ENCODE results near the gene MYL7.

The MYL7 gene

GRCh38 chr7:44098092-44099068 is 42.8 kb downstream of the MYL7 start:
- DNase-seq (ENCODE audit: low read depth) = no peak
- TF ChIP-seq CTCF (IDR thresholded peaks at IDR 0.05; ENCODE audit: low read depth, low read length) (no peak), MYC (IDR thresholded peaks at IDR 0.05; ENCODE audit: low read depth, low read length) (no peak), MAX (IDR thresholded peaks at IDR 0.05; ENCODE audit: low read depth, low read length) (no peak), POLR2A (IDR thresholded peaks at IDR 0.05; ENCODE audit: extremely low read depth, insufficient read length) (no peak)
- no peak overlapping the region for H3K4me3 ChIP-seq (ENCODE audit: low read depth, low read length)

DNA sequence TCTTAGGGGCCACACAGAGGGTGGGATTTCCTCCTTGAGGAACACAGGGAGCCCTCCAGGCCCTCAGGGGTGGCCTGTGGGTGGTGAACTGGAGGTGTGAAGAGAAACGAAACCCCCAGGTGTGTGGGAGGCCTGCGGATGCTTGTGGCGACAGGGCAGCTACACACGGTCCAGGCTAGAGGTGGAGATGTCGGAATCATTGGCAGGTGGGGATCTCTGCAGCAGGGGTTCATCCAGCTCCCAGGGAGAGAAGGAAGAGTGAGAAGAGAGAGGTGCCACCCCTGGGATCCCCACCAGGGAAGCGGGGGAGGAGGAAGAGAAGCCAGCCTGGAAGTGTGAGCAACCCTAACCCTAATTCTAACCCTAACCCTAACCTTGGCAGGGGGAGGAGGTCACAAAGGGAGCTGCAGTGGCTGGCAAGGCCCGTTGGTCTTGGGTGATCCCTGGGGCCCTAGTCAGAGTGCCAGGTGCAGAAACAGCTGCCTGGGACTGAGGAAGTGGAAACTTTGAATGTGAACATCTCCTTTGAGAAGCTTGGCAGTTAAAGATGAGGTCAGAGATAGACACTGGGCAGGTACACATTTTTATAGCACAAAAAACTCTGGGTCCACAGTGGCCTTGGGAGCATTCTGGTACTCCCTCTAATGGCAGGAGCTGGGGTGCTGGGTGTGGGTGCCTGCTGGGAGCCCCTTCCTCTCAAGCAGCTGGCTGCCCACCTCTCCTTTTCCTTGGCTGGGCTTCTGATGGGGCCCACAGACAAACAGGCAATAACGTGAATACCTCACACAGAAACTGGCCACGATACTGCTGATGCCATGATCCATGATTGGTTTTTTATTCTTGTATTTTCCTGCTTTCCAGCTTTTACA is 43.8 kb downstream of the MYL7 start:
- no peak overlapping the region for H3K4me3 ChIP-seq (ENCODE audit: low read depth, low read length)
- peak; percentile 89 for DNase-seq (ENCODE audit: low read depth)
- TF ChIP-seq MAX (IDR thresholded peaks at IDR 0.05; ENCODE audit: low read depth, low read length) (no peak), MYC (IDR thresholded peaks at IDR 0.05; ENCODE audit: low read depth, low read length) (0 out of 2 replicates have a peak, but pooled peaks have one; percentile 16)

GRCh38 chr7:44096326-44096881 is 44.7 kb downstream of the MYL7 start:
- DNase-seq (ENCODE audit: low read depth) = no peak
- H3K4me3 ChIP-seq (ENCODE audit: low read depth, low read length) = no peak overlapping the region
- TF ChIP-seq MAX (IDR thresholded peaks at IDR 0.05; ENCODE audit: low read depth, low read length) = no peak

- TF ChIP-seq POLR2A (IDR thresholded peaks at IDR 0.05; ENCODE audit: extremely low read depth, insufficient read length) = no peak
- no peak for TF ChIP-seq MYC (IDR thresholded peaks at IDR 0.05; ENCODE audit: low read depth, low read length)
- no peak for TF ChIP-seq MAX (IDR thresholded peaks at IDR 0.05; ENCODE audit: low read depth, low read length)
- no peak for TF ChIP-seq CTCF (IDR thresholded peaks at IDR 0.05; ENCODE audit: low read depth, low read length)
- no peak for DNase-seq (ENCODE audit: low read depth)
- H3K4me3 ChIP-seq (ENCODE audit: low read depth, low read length) = no peak overlapping the region
Observed at GRCh38 chr7:44095781-44096180, 45.4 kb downstream of the MYL7 start.

DNA sequence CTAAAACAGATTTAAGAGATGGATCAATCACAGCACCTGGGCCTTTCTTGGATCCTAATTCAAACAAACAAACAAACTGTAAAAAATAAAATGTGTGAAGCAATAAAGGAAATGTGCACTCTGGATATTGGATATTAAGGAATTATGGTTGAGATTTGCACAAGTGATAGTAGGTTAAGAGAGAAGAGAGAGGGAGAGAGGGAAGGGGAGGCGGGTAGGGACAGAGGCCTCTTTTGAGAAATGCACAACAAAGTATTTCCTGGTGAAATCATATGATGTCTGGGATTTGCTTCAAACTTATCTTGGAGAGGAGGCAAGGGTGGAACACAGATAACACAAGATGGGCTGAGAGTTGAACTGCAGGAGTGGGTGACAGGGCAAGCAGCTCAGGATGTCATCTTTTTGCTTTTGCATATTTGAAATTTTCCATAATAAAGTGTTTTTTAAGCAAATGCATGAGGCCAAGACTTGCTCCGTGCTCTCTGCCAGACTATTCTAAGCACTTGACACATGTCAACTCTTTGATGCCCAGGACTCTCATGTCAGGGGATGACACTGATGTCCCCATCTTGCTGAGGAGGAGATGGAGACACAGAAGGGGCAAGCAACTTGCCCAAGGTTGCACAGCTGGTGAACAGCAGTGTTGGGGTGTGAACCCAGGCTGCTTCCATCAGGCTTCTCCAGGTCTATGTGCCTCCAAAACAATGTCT is 46.1 kb downstream of the MYL7 start:
- DNase-seq (ENCODE audit: low read depth) = no peak
- TF ChIP-seq MYC (IDR thresholded peaks at IDR 0.05; ENCODE audit: low read depth, low read length) (no peak), POLR2A (IDR thresholded peaks at IDR 0.05; ENCODE audit: extremely low read depth, insufficient read length) (no peak), CTCF (IDR thresholded peaks at IDR 0.05; ENCODE audit: low read depth, low read length) (no peak), MAX (IDR thresholded peaks at IDR 0.05; ENCODE audit: low read depth, low read length) (no peak)
- H3K4me3 ChIP-seq (ENCODE audit: low read depth, low read length) = no peak overlapping the region

- no peak overlapping the region for H3K4me3 ChIP-seq (ENCODE audit: low read depth, low read length)
- TF ChIP-seq MYC (IDR thresholded peaks at IDR 0.05; ENCODE audit: low read depth, low read length) (no peak), CTCF (IDR thresholded peaks at IDR 0.05; ENCODE audit: low read depth, low read length) (no peak), MAX (IDR thresholded peaks at IDR 0.05; ENCODE audit: low read depth, low read length) (no peak), POLR2A (IDR thresholded peaks at IDR 0.05; ENCODE audit: extremely low read depth, insufficient read length) (no peak)
- DNase-seq (ENCODE audit: low read depth) = no peak
Observed at GRCh38 chr7:44094365-44094764, 46.8 kb downstream of the MYL7 start.
